GM12892 (cell line): Measurements from ENCODE around the gene ACTR3.

ENCODE experiments used
- POLR2A ChIP-seq: IDR thresholded peaks from 2 replicates; pipeline ENCODE4 v1.6.1; 2011; ENCODE audit warnings: low read depth, low read length, control low read depth
- POLR2AphosphoS5 ChIP-seq: IDR thresholded peaks from 2 replicates; pipeline ENCODE4 v1.6.1; 2011; ENCODE audit warnings: low read depth, low read length, control low read depth

- TF ChIP-seq POLR2AphosphoS5 (no peak), POLR2A (no peak)
Measured at GRCh38 chr2:113857464-113857863, 32.4 kb upstream of the ACTR3 start.
